IMR-90 (cell line): Measurements from ENCODE around the gene OR2B6. TPM values are rescaled to one million over a fixed set of nuclear protein-coding genes. Genes with fewer than 3 reads are reported as not detected.

ENCODE experiments used
- ATAC-seq: fragments of 200-7000 bp; cut with Tn5 transposase; 2 replicates; pipeline ENCODE4 v1.9.1; 2020; ENCODE audit warnings: low read depth, mild to moderate bottlenecking, moderate library complexity
- BruUV-seq: library from RNA; stranded (reverse); fragments of 400-500 nt; replicated peaks from 2 replicates; lab custom pipeline; 2021; lab: Mats Ljungman, UMichigan
- CTCF ChIA-PET: fragments of 300-600 bp; formaldehyde crosslinking; extraction: SDS; loops from one replicate; lab custom pipeline; 2021; ENCODE audit warnings: antibody characterized with exemption; lab: Yijun Ruan, JAX
- POLR2A ChIA-PET: fragments of 300-600 bp; sonication (Branson Sonifier 250); formaldehyde crosslinking; loops from one replicate; lab custom pipeline; 2022; ENCODE audit warnings: antibody characterized with exemption; ENCODE audit not compliant: unreplicated experiment; lab: Charles Lee
- DNase-seq: peaks from one replicate; pipeline ENCODE4 v3.0.0; 2013
- H2AFZ ChIP-seq: replicated peaks from 2 replicates; pipeline ENCODE3; 2013; ENCODE audit warnings: low read length, mild to moderate bottlenecking; ENCODE audit not compliant: poor library complexity
- H2AK5ac ChIP-seq: 2 replicates; pipeline ENCODE4 v1.6.1; 2013; ENCODE audit warnings: low read depth, low read length, inconsistent platforms
- H2AK9ac ChIP-seq: replicated peaks from 2 replicates; pipeline ENCODE3; 2013; ENCODE audit warnings: mild to moderate bottlenecking, low read depth, low read length, moderate library complexity; ENCODE audit not compliant: poor library complexity
- H2BK120ac ChIP-seq: 2 replicates; pipeline ENCODE4 v1.6.1; 2013; ENCODE audit warnings: low read depth, low read length, inconsistent platforms
- H2BK15ac ChIP-seq: 3 replicates; pipeline ENCODE4 v1.6.1; 2013; ENCODE audit warnings: low read depth, low read length, inconsistent platforms
- H2BK20ac ChIP-seq: 2 replicates; pipeline ENCODE4 v1.6.1; 2013; ENCODE audit warnings: low read depth, mild to moderate bottlenecking, inconsistent platforms, low read length, moderate library complexity
- H2BK5ac ChIP-seq: 2 replicates; pipeline ENCODE4 v1.6.1; 2013; ENCODE audit warnings: mild to moderate bottlenecking, low read depth, low read length, inconsistent platforms; ENCODE audit not compliant: poor library complexity, severe bottlenecking
- H3K14ac ChIP-seq: replicated peaks from 2 replicates; pipeline ENCODE4 v1.6.1; 2013; ENCODE audit warnings: low read depth, low read length, inconsistent platforms
- H3K18ac ChIP-seq: 2 replicates; pipeline ENCODE4 v1.6.1; 2013; ENCODE audit warnings: low read depth, low read length, control low read depth
- H3K23ac ChIP-seq: 2 replicates; pipeline ENCODE4 v1.6.1; 2013; ENCODE audit warnings: low read depth, low read length, inconsistent platforms
- H3K27ac ChIP-seq: 2 replicates; pipeline ENCODE4 v1.5.1; 2013; ENCODE audit warnings: mild to moderate bottlenecking, control low read depth, low read length; ENCODE audit not compliant: insufficient read depth
- H3K27me3 ChIP-seq: 2 replicates; pipeline ENCODE4 v1.6.1; 2013; ENCODE audit warnings: low read length; ENCODE audit not compliant: control insufficient read depth, insufficient read depth
- H3K36me3 ChIP-seq: 2 replicates; pipeline ENCODE4 v1.6.1; 2013; ENCODE audit warnings: low read length, mixed read lengths; ENCODE audit not compliant: control insufficient read depth, insufficient read depth
- H3K4ac ChIP-seq: 2 replicates; pipeline ENCODE4 v1.6.1; 2013; ENCODE audit warnings: low read depth, low read length, inconsistent platforms
- H3K4me1 ChIP-seq: 2 replicates; pipeline ENCODE4 v1.6.1; 2013; ENCODE audit warnings: low read length, mixed read lengths; ENCODE audit not compliant: control insufficient read depth, insufficient read depth
- H3K4me2 ChIP-seq: 2 replicates; pipeline ENCODE4 v1.6.1; 2013; ENCODE audit warnings: low read depth, mild to moderate bottlenecking, control low read depth, low read length, moderate library complexity
- H3K4me3 ChIP-seq: 2 replicates; pipeline ENCODE4 v1.5.1; 2013; ENCODE audit warnings: low read depth, mild to moderate bottlenecking, control low read depth, low read length, moderate library complexity; ENCODE audit not compliant: insufficient read depth
- H3K56ac ChIP-seq: 2 replicates; pipeline ENCODE4 v1.6.1; 2013; ENCODE audit warnings: low read length, inconsistent platforms; ENCODE audit not compliant: insufficient read depth; ENCODE audit errors: extremely low read depth
- H3K79me1 ChIP-seq, 2 experiments: 2 replicates each; pipeline ENCODE4 v1.6.1; 2013; ENCODE audit warnings: low read length in 2 of 2, inconsistent platforms in 1 of 2, low read depth in 1 of 2
- H3K9ac ChIP-seq: 2 replicates; pipeline ENCODE4 v1.6.1; 2013; ENCODE audit warnings: low read depth, low read length, control low read depth
- H3K9me1 ChIP-seq: 2 replicates; pipeline ENCODE4 v1.6.1; 2013; ENCODE audit warnings: low read length, inconsistent platforms; ENCODE audit not compliant: insufficient read depth
- H3K9me3 ChIP-seq: 2 replicates; pipeline ENCODE4 v1.6.1; 2013; ENCODE audit warnings: low read length; ENCODE audit not compliant: control insufficient read depth, insufficient read depth
- H4K20me1 ChIP-seq: 2 replicates; pipeline ENCODE4 v1.6.1; 2013; ENCODE audit warnings: low read length, inconsistent platforms; ENCODE audit not compliant: insufficient read depth
- H4K5ac ChIP-seq: 2 replicates; pipeline ENCODE4 v1.6.1; 2013; ENCODE audit warnings: mild to moderate bottlenecking, low read depth, low read length, control low read depth
- H4K8ac ChIP-seq, 2 experiments: 2 replicates each; pipeline ENCODE4 v1.6.1; 2013; ENCODE audit warnings: low read depth in 2 of 2, low read length in 2 of 2, control low read depth in 1 of 2, inconsistent platforms in 1 of 2
- H4K91ac ChIP-seq: 2 replicates; pipeline ENCODE4 v1.6.1; 2013; ENCODE audit warnings: low read depth, low read length, inconsistent platforms; ENCODE audit not compliant: insufficient read depth
- BHLHE40 ChIP-seq: fragments of 150-350 bp; IDR thresholded peaks from 2 replicates; pipeline ENCODE4 v1.6.1; 2016; ENCODE audit warnings: mild to moderate bottlenecking, low read depth, low read length
- CEBPB ChIP-seq: IDR thresholded peaks from 2 replicates; pipeline ENCODE4 v1.6.1; 2012; ENCODE audit warnings: low read depth, low read length, improper control_type of control experiment
- CHD1 ChIP-seq: IDR thresholded peaks from 2 replicates; pipeline ENCODE4 v1.6.1; 2012; ENCODE audit warnings: low read depth, low read length, improper control_type of control experiment
- CTCF ChIP-seq: conservative IDR thresholded peaks from 2 replicates; pipeline ENCODE4 v1.5.1; 2012; ENCODE audit warnings: mild to moderate bottlenecking, low read depth, low read length, improper control_type of control experiment
- ELK1 ChIP-seq: fragments of 150-350 bp; IDR thresholded peaks from 2 replicates; pipeline ENCODE4 v1.6.1; 2016; ENCODE audit warnings: low read depth, mild to moderate bottlenecking, low read length, moderate library complexity, borderline replicate concordance
- FOS ChIP-seq: fragments of 150-350 bp; IDR thresholded peaks from 2 replicates; pipeline ENCODE4 v1.6.1; 2016; ENCODE audit warnings: low read depth, low read length
- MAFK ChIP-seq: IDR thresholded peaks from 2 replicates; pipeline ENCODE4 v1.6.1; 2012; ENCODE audit warnings: low read depth, low read length, improper control_type of control experiment
- MAZ ChIP-seq: IDR thresholded peaks from 2 replicates; pipeline ENCODE4 v1.6.1; 2012; ENCODE audit warnings: low read depth, mild to moderate bottlenecking, low read length, improper control_type of control experiment, moderate library complexity, borderline replicate concordance
- MXI1 ChIP-seq: IDR thresholded peaks from 2 replicates; pipeline ENCODE4 v1.6.1; 2012; ENCODE audit warnings: low read depth, mild to moderate bottlenecking, low read length, moderate library complexity, borderline replicate concordance
- NFE2L2 ChIP-seq: fragments of 150-350 bp; IDR thresholded peaks from 2 replicates; pipeline ENCODE4 v1.6.1; 2016; ENCODE audit warnings: low read depth, mild to moderate bottlenecking, low read length
- POLR2A ChIP-seq: IDR thresholded peaks from 2 replicates; pipeline ENCODE4 v1.6.1; 2012; ENCODE audit warnings: mild to moderate bottlenecking, low read depth, low read length
- RAD21 ChIP-seq: IDR thresholded peaks from 2 replicates; pipeline ENCODE4 v1.6.1; 2012; ENCODE audit warnings: low read length, improper control_type of control experiment
- RCOR1 ChIP-seq: IDR thresholded peaks from 2 replicates; pipeline ENCODE4 v1.6.1; 2012; ENCODE audit warnings: mild to moderate bottlenecking, low read length, improper control_type of control experiment; ENCODE audit not compliant: insufficient replicate concordance
- RFX5 ChIP-seq: IDR thresholded peaks from 2 replicates; pipeline ENCODE4 v1.8.0; 2012; ENCODE audit warnings: low read depth, mild to moderate bottlenecking, low read length, moderate library complexity
- SMC3 ChIP-seq: fragments of 150-350 bp; IDR thresholded peaks from 2 replicates; pipeline ENCODE4 v1.6.1; 2016; ENCODE audit warnings: low read depth, mild to moderate bottlenecking, antibody characterized with exemption, low read length, moderate library complexity
- USF2 ChIP-seq: fragments of 150-350 bp; IDR thresholded peaks from 2 replicates; pipeline ENCODE4 v1.6.1; 2017; ENCODE audit warnings: mild to moderate bottlenecking, antibody characterized with exemption, low read length, low read depth
- WGBS, 2 experiments: methylation state at CpG; one replicate each; pipeline versions ENCODE4 v1.1.5 to v1.1.7; 2013; ENCODE audit warnings: missing lambda C conversion rate in 2 of 2; ENCODE audit not compliant: insufficient read length in 1 of 2; ENCODE audit errors: extremely low coverage in 2 of 2; 5-methylcytosine and 5-hydroxymethylcytosine counted together
- dilution Hi-C: fragments of 300-500 bp; cut with HindIII; formaldehyde crosslinking; loops from one replicate; pipeline ENCODE4 v1.14.3; 2018; ENCODE audit warnings: low sequenced_read_pairs; ENCODE audit not compliant: unreplicated experiment
- in situ Hi-C: fragments of 300-500 bp; cut with MboI; formaldehyde crosslinking; loops from 3 replicates; pipeline ENCODE4 v1.14.3; 2019; ENCODE audit warnings: low sequenced_read_pairs, inconsistent platforms, mixed read lengths
- intact Hi-C: fragments of 100-400 bp; cut with micrococcal nuclease; formaldehyde crosslinking; loops from 2 replicates; pipeline ENCODE4 v1.10.0; 2022
- polyA plus RNA-seq, 3 experiments: library from polyadenylated mRNA; depleted of rRNA; stranded (reverse); fragments of >200 nt; gene quantifications; 2 replicates each; pipeline ENCODE4 v1.2.3, GENCODE V29; 2012; ENCODE audit warnings: low replicate concordance in 1 of 3
- total RNA-seq: library from RNA; depleted of rRNA; stranded (reverse); fragments of >200 nt; gene quantifications from 2 replicates; pipeline ENCODE4 v1.2.3, GENCODE V29; 2012

OR2B6 gene
- total and polyA plus RNA-seq, 2 of the 4 experiments (the other 2 are of a cell fraction) = not detected

DNA sequence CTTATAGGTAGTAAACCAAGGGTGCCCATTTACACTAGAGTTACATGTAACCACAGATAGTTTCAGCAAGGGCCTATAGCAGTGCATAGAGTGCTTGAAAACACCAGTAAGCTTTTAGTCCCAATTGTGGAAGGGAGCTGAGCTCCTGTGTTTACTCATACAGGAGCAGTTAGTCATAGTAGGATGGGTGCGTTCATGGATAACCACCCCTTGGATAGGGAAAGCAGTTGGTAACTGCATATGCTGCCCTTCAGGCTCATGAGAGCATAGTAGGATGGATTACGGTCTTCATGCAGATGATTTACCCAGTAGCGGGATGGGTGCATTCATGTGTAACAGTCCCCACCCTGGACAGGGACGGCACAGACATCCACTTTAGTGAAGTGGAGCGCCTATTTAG, 45.1 kb downstream of the OR2B6 start:
- Histone ChIP-seq H3K4me2 (no peak overlapping the region), H2BK5ac (no peak overlapping the region), H3K23ac (no peak overlapping the region), H3K36me3 (no peaks in the 10 kb centered on the region), H3K27me3 (no peaks in the 10 kb centered on the region), H3K4me1 (no peaks in the 10 kb centered on the region), H3K9me1 (no peaks in the 10 kb centered on the region), H3K56ac (no peak overlapping the region), H3K9ac (no peak overlapping the region), H2BK20ac (no peak overlapping the region), H4K5ac (no peak overlapping the region), H3K4ac (no peak overlapping the region), H3K79me1 (no peaks in the 10 kb centered on the region), H2BK15ac (no peak overlapping the region), H3K27ac (no peak overlapping the region), H3K4me3 (no peak overlapping the region), H2AK9ac (no peak overlapping the region), H3K14ac (no peak overlapping the region), H4K91ac (no peak overlapping the region), H2BK120ac (no peak overlapping the region), H3K9me3 (no peaks in the 10 kb centered on the region), H4K8ac (no peak overlapping the region), H3K18ac (no peak overlapping the region), H2AFZ (no peak overlapping the region), H4K20me1 (no peaks in the 10 kb centered on the region), H2AK5ac (no peak overlapping the region)
- ChIA-PET CTCF (no interaction called here), POLR2A (no interaction called here)
- no CpG with 5 or more reads among the region's 5 CpGs for WGBS, 2 experiments
- in situ Hi-C loops (no loop called here), dilution Hi-C loops (no loop called here), intact Hi-C loops (no loop called here)
- ATAC-seq = no peak
- BruUV-seq = no TSS peak
- no peak for DNase-seq
- TF ChIP-seq SMC3 = no peak
- TF ChIP-seq MAFK = no peak
- no peak for TF ChIP-seq FOS
- TF ChIP-seq CHD1 = no peak
- TF ChIP-seq MAZ = no peak
- TF ChIP-seq NFE2L2 = no peak
- no peak for TF ChIP-seq RCOR1
- TF ChIP-seq MXI1 = no peak
- no peak for TF ChIP-seq POLR2A
- no peak for TF ChIP-seq ELK1
- no peak for TF ChIP-seq RFX5
- no peak for TF ChIP-seq BHLHE40
- no peak for TF ChIP-seq CEBPB
- no peak for TF ChIP-seq RAD21
- no peak for TF ChIP-seq CTCF
- no peak for TF ChIP-seq USF2
